Thyroid gland (tissue), 4 donors: Measurements from ENCODE around the gene TMEM131. TPM values are rescaled to one million over a fixed set of nuclear protein-coding genes. Genes with fewer than 3 reads are reported as not detected.

Source experiments
- DNase-seq, 2 donors: peaks; one replicate each; pipeline ENCODE4 v3.0.0-alpha.2; 2019
- H3K27ac ChIP-seq, 3 donors: fragments of 200-600 bp; sonication (generic); 1 replicate in 2 of 3; 2 replicates in 1 of 3; pipeline ENCODE4 v1.5.1; 2016 to 2019; ENCODE audit warnings: mild to moderate bottlenecking in 1 of 3, moderate library complexity in 1 of 3
- H3K27me3 ChIP-seq: fragments of 200-600 bp; sonication (generic); one replicate; pipeline ENCODE4 v1.5.1; 2019
- H3K36me3 ChIP-seq, 2 donors: fragments of 200-600 bp; sonication (generic); one replicate each; pipeline ENCODE4 v1.5.1; 2016 to 2019
- H3K4me1 ChIP-seq, 2 donors: fragments of 200-600 bp; sonication (generic); one replicate each; pipeline ENCODE4 v1.5.1; 2017 to 2019
- H3K4me3 ChIP-seq, 3 donors: fragments of 200-600 bp; sonication (generic); replicated peaks in 1 of 3; 1 replicate in 2 of 3; 2 replicates in 1 of 3; pipeline ENCODE4 v1.5.1; 2016; ENCODE audit warnings: mild to moderate bottlenecking in 1 of 3
- H3K9me3 ChIP-seq: fragments of 200-600 bp; sonication (generic); one replicate; pipeline ENCODE4 v1.5.1; 2017
- CTCF ChIP-seq, 6 experiments: fragments of 200-600 bp in 3 of 6; fragments of 450-650 bp in 3 of 6; sonication (generic) in 3 of 6; IDR thresholded peaks; one replicate each; pipeline ENCODE4 v1.5.1; 2016 to 2019; ENCODE audit warnings: antibody characterized with exemption in 6 of 6, mild to moderate bottlenecking in 2 of 6, inconsistent platforms in 1 of 6, moderate library complexity in 1 of 6
- POLR2A ChIP-seq, 2 donors: fragments of 450-650 bp; IDR thresholded peaks; one replicate each; pipeline ENCODE4 v1.6.1; 2017; ENCODE audit warnings: antibody characterized with exemption in 2 of 2, mild to moderate bottlenecking in 2 of 2, moderate library complexity in 1 of 2
- WGBS, 2 donors: methylation state at CpG; one replicate each; pipeline ENCODE4 v1.1.5; 2017; 5-methylcytosine and 5-hydroxymethylcytosine counted together
- intact Hi-C: fragments of 100-400 bp; cut with DNase I; formaldehyde crosslinking; loops from one replicate; pipeline ENCODE4 v1.15.1; 2023
- total RNA-seq, 4 donors: library from RNA; depleted of rRNA; stranded (reverse); fragments of >200 nt; gene quantifications; one replicate each; pipeline ENCODE4 v1.2.3, GENCODE V29; 2016

TMEM131 gene
- total RNA-seq, 4 donors from 2014 or later = 28.6 to 47.0 (median 35.2) TPM

GRCh38 chr2:97724501-97724900 lies 271.2 kb downstream of the TMEM131 start:
- TF ChIP-seq CTCF (IDR thresholded peaks at IDR 0.05) (no peak), POLR2A (IDR thresholded peaks at IDR 0.05) (no peak)
- H3K4me1 ChIP-seq = no peaks in the 10 kb centered on the region
- H3K27me3 ChIP-seq = no peaks in the 10 kb centered on the region
- H3K9me3 ChIP-seq = no peaks in the 10 kb centered on the region
- no peak overlapping the region for H3K4me3 ChIP-seq
- WGBS, 2 donors = 65 to 70% methylated on average over 14 to 17 of the region's 17 CpGs
- intact Hi-C loops = no loop called here
- H3K27ac ChIP-seq = no peak overlapping the region
- H3K36me3 ChIP-seq = no peaks in the 10 kb centered on the region
- no peak for DNase-seq

- H3K36me3 ChIP-seq = no peaks in the 10 kb centered on the region
- intact Hi-C loops = no loop called here
- DNase-seq = no peak
- no peaks in the 10 kb centered on the region for H3K27me3 ChIP-seq
- no peaks in the 10 kb centered on the region for H3K4me1 ChIP-seq
- H3K4me3 ChIP-seq = no peak overlapping the region
- no peaks in the 10 kb centered on the region for H3K9me3 ChIP-seq
- TF ChIP-seq POLR2A (IDR thresholded peaks at IDR 0.05) = no peak
- no peak for TF ChIP-seq CTCF (IDR thresholded peaks at IDR 0.05)
- H3K27ac ChIP-seq = no peak overlapping the region
- WGBS, 2 donors = 34 to 57% methylated on average over 16 to 23 of the region's 41 CpGs
Measured at GRCh38 chr2:97724073-97724410, 271.7 kb downstream of the TMEM131 start.

- Histone ChIP-seq H3K4me3 (no peak overlapping the region), H3K36me3 (no peaks in the 10 kb centered on the region), H3K27me3 (no peaks in the 10 kb centered on the region), H3K27ac (no peak overlapping the region), H3K9me3 (no peaks in the 10 kb centered on the region), H3K4me1 (no peaks in the 10 kb centered on the region)
- WGBS, 2 donors = 76 to 86% methylated on average over 27 to 34 of the region's 37 CpGs
- TF ChIP-seq CTCF (IDR thresholded peaks at IDR 0.05) (no peak), POLR2A (IDR thresholded peaks at IDR 0.05) (no peak)
- DNase-seq = no peak
- intact Hi-C loops = no loop called here
Measured at GRCh38 chr2:97723156-97724072, 272.3 kb downstream of the TMEM131 start.

GRCh38 chr2:97722227-97722626 lies 273.5 kb downstream of the TMEM131 start:
- Histone ChIP-seq H3K9me3 (no peaks in the 10 kb centered on the region), H3K27ac (no peak overlapping the region), H3K36me3 (no peaks in the 10 kb centered on the region), H3K4me1 (no peaks in the 10 kb centered on the region), H3K27me3 (no peaks in the 10 kb centered on the region), H3K4me3 (no peak overlapping the region)
- DNase-seq = no peak
- 92 to 96% methylated on average over 6 of the region's 6 CpGs for WGBS, 2 donors
- TF ChIP-seq CTCF (IDR thresholded peaks at IDR 0.05) (no peak), POLR2A (IDR thresholded peaks at IDR 0.05) (no peak)
- intact Hi-C loops = no loop called here

GRCh38 chr2:97720746-97721145 lies 275.0 kb downstream of the TMEM131 start:
- H3K4me3 ChIP-seq = no peak overlapping the region
- intact Hi-C loops = no loop called here
- 50 to 64% methylated on average over 2 of the region's 2 CpGs for WGBS, 2 donors
- no peaks in the 10 kb centered on the region for H3K27me3 ChIP-seq
- no peaks in the 10 kb centered on the region for H3K36me3 ChIP-seq
- DNase-seq = no peak
- H3K27ac ChIP-seq = no peak overlapping the region
- no peaks in the 10 kb centered on the region for H3K9me3 ChIP-seq
- TF ChIP-seq POLR2A (IDR thresholded peaks at IDR 0.05) (no peak), CTCF (IDR thresholded peaks at IDR 0.05) (no peak)
- H3K4me1 ChIP-seq = no peaks in the 10 kb centered on the region
